ENCODE results near the gene CRYBA4. TPM values are rescaled to one million over a fixed set of nuclear protein-coding genes. Genes with fewer than 3 reads are reported as not detected.

Gene CRYBA4
- total and polyA plus RNA-seq, 10 of the 15 experiments (the other 5 are each of a cell fraction or from before 2014, with no cell fraction given), result 0.12 to 0.17 TPM; not detected in 8

GRCh38 chr22:26580240-26580962 lies 41.4 kb upstream of the CRYBA4 start:
- CTCF ChIA-PET, result interaction anchor here (1.4 kb wide), 1 partner anchor 8 kb away, joined by 3 read pairs; no protein-coding TSS in a partner anchor
- H3K79me2 ChIP-seq (ENCODE audit: control insufficient read depth, insufficient read depth, low read length), result peaks cover 18% of the 10 kb centered on the region
- in situ Hi-C loops (cut with MboI), result no loop called here

More at GRCh38 chr22:26580240-26580962, 41.4 kb upstream of the CRYBA4 start:
- Histone ChIP-seq H3K4me2 (ENCODE audit: control insufficient read depth, insufficient read depth) (peak overlapping the region; percentile 91), H3K36me3 (ENCODE audit: control insufficient read depth in 2 of 2, insufficient read depth in 2 of 2, low read length in 1 of 2) (peaks cover 2 to 7% of the 10 kb centered on the region in 2 experiments), H3K9me3 (replicated peaks; ENCODE audit: control insufficient read depth, insufficient read depth, low read length) (no peaks in the 10 kb centered on the region), H3K27ac (ENCODE audit: control insufficient read depth, insufficient read depth) (peak overlapping the region; percentile 73), H3K4me3 (peak overlapping the region; percentile 63; the same call in 1 of the 2 replicates), H4K20me1 (ENCODE audit: control insufficient read depth, insufficient read depth) (0 out of 2 replicates have a peak, but pooled peaks cover 3% of the 10 kb centered on the region), H3K27me3 (replicated peaks in 1 of 2; ENCODE audit: control insufficient read depth in 2 of 2, insufficient read depth in 2 of 2, low read length in 1 of 2) (no peaks in the 10 kb centered on the region), H3K9ac (ENCODE audit: control insufficient read depth, insufficient read depth, low read length) (no peak overlapping the region; the same call in 1 of the 2 replicates), H3K4me1 (ENCODE audit: control insufficient read depth, insufficient read depth, low read length) (peaks cover 10% of the 10 kb centered on the region), H2AFZ (ENCODE audit: control insufficient read depth, low read depth, low read length) (no peak overlapping the region)
- POLR2A ChIA-PET, result interaction anchor here (1.2 kb wide), 1 partner anchor 9 kb away, joined by 5 read pairs; the partner anchor contains the start of gene TPST2
- intact Hi-C loops (cut with micrococcal nuclease; ENCODE audit: unreplicated experiment), result no loop called here
- DNase-seq (ENCODE audit: low read depth, low spot score) (no peak), ATAC-seq (no peak), FAIRE-seq (no peak)
- RAD21 ChIA-PET (ENCODE audit: unreplicated experiment), result no interaction called here
- 89% methylated on average over 13 of the region's 13 CpGs for WGBS (ENCODE audit: insufficient coverage, insufficient replicate concordance, low lambda C conversion rate, missing lambda C conversion rate)
- SMC1A ChIA-PET (ENCODE audit: uncharacterized antibody, unreplicated experiment), result no interaction called here
- no TSS peak for BruUV-seq (replicated peaks)
- TF ChIP-seq SUZ12 (IDR thresholded peaks at IDR 0.05; ENCODE audit: unreplicated experiment) (no peak), ZZZ3 (IDR thresholded peaks at IDR 0.05; ENCODE audit: control insufficient read depth, insufficient read length, low read depth) (no peak), ZNF687 (IDR thresholded peaks at IDR 0.05) (no peak), KLF5 (IDR thresholded peaks at IDR 0.05; ENCODE audit: partially characterized antibody) (no peak), TCF3 (IDR thresholded peaks at IDR 0.05; ENCODE audit: borderline replicate concordance, insufficient read depth, low read depth, low read length) (no peak), PML (IDR thresholded peaks at IDR 0.05; ENCODE audit: low read length) (no peak), SREBF2 (IDR thresholded peaks at IDR 0.05; ENCODE audit: low read length) (no peak), ZNF217 (IDR thresholded peaks at IDR 0.05) (no peak), CBX5 (IDR thresholded peaks at IDR 0.05; ENCODE audit: low read depth) (no peak), ZBTB11 (CRISPR knock-in tag; IDR thresholded peaks at IDR 0.05) (no peak), POU2F2 (IDR thresholded peaks at IDR 0.05; ENCODE audit: borderline replicate concordance, low read depth, low read length) (no peak), MLLT1 (IDR thresholded peaks at IDR 0.05) (no peak), BACH1 (IDR thresholded peaks at IDR 0.05; ENCODE audit: borderline replicate concordance) (no peak), BCL11A (IDR thresholded peaks at IDR 0.05; ENCODE audit: low read depth, low read length) (no peak)
